GM10248 (cell line): Measurements from ENCODE around the gene LDLRAD3.

Experiments
- CTCF ChIA-PET: fragments of 300-600 bp; sonication (Branson Sonifier 250); formaldehyde crosslinking; extraction: SDS; loops from one replicate; lab custom pipeline; 2021; ENCODE audit warnings: antibody characterized with exemption; lab: Yijun Ruan, JAX
- POLR2A ChIA-PET: fragments of 350-650 bp; sonication (Branson Sonifier 250); formaldehyde crosslinking; extraction: SDS; loops from one replicate; lab custom pipeline; 2020; ENCODE audit warnings: antibody characterized with exemption; lab: Yijun Ruan, JAX
- DNase-seq: peaks from one replicate; pipeline ENCODE4 v3.0.0; 2012; ENCODE audit errors: extremely low spot score
- TF ChIP-seq, protein P1 (sequence below): IDR thresholded peaks from 2 replicates; pipeline ENCODE4 v1.5.1; 2012; ENCODE audit warnings: mild to moderate bottlenecking, low read depth; ENCODE audit errors: extremely low read depth, missing control alignments, control extremely low read depth

Gene LDLRAD3

DNA sequence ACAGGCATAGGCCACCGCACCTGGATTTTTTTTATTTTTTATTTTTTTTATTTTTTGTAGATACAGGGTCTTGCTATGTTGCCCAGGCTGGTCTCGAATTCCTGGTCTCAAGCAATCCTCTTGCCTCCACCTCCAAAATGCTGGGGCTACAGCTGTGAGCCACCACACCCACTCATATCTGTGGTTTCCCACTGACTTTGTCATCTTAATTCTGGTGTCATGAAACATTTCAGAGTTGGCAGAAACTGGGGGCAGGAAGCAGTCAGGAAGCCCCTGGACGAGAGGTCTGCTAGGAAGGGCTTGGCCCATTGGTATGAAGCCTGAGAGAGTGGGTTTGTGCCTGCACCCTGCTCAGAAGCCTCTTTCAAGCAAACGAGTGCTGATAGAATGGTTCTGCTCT, 296.3 kb downstream of the LDLRAD3 start:
- POLR2A ChIA-PET = no interaction called here
- TF ChIP-seq, protein P1, sequence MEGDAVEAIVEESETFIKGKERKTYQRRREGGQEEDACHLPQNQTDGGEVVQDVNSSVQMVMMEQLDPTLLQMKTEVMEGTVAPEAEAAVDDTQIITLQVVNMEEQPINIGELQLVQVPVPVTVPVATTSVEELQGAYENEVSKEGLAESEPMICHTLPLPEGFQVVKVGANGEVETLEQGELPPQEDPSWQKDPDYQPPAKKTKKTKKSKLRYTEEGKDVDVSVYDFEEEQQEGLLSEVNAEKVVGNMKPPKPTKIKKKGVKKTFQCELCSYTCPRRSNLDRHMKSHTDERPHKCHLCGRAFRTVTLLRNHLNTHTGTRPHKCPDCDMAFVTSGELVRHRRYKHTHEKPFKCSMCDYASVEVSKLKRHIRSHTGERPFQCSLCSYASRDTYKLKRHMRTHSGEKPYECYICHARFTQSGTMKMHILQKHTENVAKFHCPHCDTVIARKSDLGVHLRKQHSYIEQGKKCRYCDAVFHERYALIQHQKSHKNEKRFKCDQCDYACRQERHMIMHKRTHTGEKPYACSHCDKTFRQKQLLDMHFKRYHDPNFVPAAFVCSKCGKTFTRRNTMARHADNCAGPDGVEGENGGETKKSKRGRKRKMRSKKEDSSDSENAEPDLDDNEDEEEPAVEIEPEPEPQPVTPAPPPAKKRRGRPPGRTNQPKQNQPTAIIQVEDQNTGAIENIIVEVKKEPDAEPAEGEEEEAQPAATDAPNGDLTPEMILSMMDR = no peak
- DNase-seq = no peak
- CTCF ChIA-PET = no interaction called here

DNA sequence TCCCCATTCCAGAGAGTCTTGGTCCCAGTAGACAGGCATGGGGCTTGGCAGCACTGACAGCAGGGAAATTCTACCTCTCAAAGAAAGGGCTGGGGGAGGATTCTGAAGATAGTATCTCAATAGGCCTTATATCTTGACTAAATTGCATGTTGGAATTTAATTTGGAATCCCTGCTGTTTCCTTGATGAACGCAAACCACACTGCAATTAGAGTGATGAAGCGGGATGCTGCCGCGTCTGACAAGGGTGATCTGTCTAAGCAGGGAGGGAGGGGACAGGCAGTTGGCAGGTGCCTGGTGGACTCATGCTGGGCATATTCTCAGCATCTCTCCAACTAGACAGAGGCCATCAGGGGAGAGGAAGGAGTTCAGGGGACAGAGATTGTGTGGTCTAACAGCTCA, 296.9 kb downstream of the LDLRAD3 start:
- ChIA-PET CTCF (no interaction called here), POLR2A (no interaction called here)
- TF ChIP-seq, protein P1 = no peak
- DNase-seq = no peak

DNA sequence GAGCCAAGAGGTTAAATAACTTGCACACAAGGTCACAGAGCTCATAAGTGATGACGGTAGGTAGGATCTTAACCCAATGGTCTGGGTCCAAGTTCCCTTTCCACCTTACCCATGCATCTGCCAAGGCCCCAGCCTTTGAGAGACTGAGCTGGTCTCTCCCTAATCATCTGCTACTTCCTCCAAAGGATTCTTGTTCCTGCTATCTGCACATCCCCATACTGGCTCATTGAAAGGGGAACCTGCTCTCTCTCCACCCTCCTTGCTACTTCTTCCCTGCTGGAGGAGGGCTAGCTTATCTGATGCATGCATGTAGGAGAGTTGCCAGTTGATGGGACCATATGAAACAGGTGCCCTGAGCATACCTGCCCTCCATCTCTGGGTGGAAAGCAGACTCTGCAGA, 297.6 kb downstream of the LDLRAD3 start:
- CTCF ChIA-PET = interaction anchor here (0.8 to 1.7 kb wide), 3 partner anchors 16 to 419 kb away, joined by 3 to 6 read pairs (median 3); no protein-coding TSS in a partner anchor
- POLR2A ChIA-PET = no interaction called here
- TF ChIP-seq, protein P1 = no peak
- DNase-seq = no peak

DNA sequence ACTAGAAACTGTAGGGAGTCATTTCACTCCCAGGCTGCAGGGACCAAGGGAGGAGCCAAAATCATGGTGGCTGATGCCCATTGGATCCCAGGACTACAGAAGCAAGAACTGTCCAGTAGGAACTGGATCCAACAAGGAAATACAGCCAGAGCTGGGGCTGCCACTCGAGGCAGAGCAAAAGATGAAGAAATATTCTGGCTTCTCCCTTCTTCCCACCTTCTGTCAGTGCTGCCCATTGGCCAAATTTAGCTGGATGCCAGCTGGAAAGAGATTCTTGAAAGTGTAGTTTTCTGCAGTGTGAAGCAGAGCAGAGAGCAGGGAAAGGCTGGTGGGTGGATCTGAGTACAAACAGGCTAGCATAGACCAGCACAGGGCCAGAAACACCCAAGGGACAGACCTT, 299.8 kb downstream of the LDLRAD3 start:
- CTCF ChIA-PET = interaction anchor here (1.0 kb wide), 1 partner anchor 15 kb away, joined by 5 read pairs; no protein-coding TSS in a partner anchor
- DNase-seq = no peak
- TF ChIP-seq, protein P1 = no peak
- POLR2A ChIA-PET = no interaction called here

DNA sequence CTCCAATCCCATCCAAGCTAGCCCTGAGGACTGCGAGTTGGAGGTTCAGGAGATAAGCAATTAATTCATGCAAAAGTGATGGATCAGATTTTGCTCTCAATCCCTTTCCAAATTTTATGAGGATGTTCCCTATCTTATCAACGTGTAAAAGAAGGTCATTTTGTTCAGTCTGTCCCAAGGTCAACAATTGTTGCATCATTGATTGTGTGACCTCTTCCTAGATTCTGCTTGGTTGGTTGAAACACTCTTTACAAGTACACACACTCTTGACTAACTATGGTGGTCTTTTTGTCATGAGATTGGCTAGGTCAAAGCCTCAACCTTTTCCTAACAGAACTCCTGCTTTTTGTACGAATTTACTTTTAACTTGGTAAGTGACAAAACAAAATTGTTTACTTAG, 303.6 kb downstream of the LDLRAD3 start:
- ChIA-PET CTCF (interaction anchor here (3.0 to 3.6 kb wide), 2 partner anchors 11 to 19 kb away, joined by 11 to 27 read pairs; no protein-coding TSS in a partner anchor), POLR2A (no interaction called here)
- no peak for DNase-seq
- TF ChIP-seq, protein P1 = no peak

DNA sequence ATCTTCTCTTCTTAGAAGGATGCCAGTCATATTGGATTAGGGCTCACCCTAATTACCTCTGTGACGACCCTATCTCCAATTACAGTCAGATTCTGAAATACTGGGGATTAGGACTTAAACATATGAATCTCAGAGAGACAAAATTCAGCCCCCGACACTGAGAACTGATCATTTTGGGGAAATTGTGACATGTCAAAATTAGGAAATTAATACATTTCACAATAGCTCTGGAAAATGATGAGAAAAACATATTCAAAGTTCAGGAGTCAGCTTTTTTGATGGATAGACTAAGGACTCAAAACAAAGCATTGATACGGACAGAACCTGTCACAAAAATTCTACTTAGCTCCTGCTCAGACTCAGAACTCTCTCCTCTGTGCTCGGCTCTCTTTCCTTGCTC, 304.6 kb downstream of the LDLRAD3 start:
- no peak for DNase-seq
- POLR2A ChIA-PET = no interaction called here
- CTCF ChIA-PET = interaction anchor here (0.9 to 3.6 kb wide), 5 partner anchors 10 to 1432 kb away, joined by 3 to 27 read pairs (median 4); no protein-coding TSS in a partner anchor
- TF ChIP-seq, protein P1 = no peak

GRCh38 chr11:36249246-36249645, 305.4 kb downstream of the LDLRAD3 start:
- POLR2A ChIA-PET = no interaction called here
- CTCF ChIA-PET = interaction anchor here (0.8 to 3.6 kb wide), 6 partner anchors 8 to 1432 kb away, joined by 3 to 27 read pairs (median 3); no protein-coding TSS in a partner anchor

More at GRCh38 chr11:36249246-36249645, 305.4 kb downstream of the LDLRAD3 start:
- TF ChIP-seq, protein P1 = no peak
- DNase-seq = no peak
